Epithelial cell of esophagus (primary cell): ENCODE measurements around the gene DOCK9.

Experiments used
- DNase-seq: peaks from one replicate; pipeline ENCODE4 v3.0.0; 2010; ENCODE audit warnings: low read depth
- H3K4me3 ChIP-seq: 2 replicates; pipeline ENCODE4 v1.5.1; 2011; ENCODE audit warnings: mild to moderate bottlenecking, low read length, control low read depth
- CTCF ChIP-seq: IDR thresholded peaks from 2 replicates; pipeline ENCODE4 v1.5.1; 2011; ENCODE audit warnings: low read depth, mild to moderate bottlenecking, low read length, control low read depth, inconsistent platforms; ENCODE audit not compliant: insufficient read depth; ENCODE audit errors: missing control alignments

The DOCK9 gene

GRCh38 chr13:98977568-98978265, at the start of gene DOCK9:
DOCK9 (minus strand) TSS chr13:98978064; CDS start chr13:98977909, 155 bp downstream.
- H3K4me3 ChIP-seq = peak within 1 kb of the TSS; percentile 38
- peak; percentile 55 for DNase-seq
- TF ChIP-seq CTCF = no peak

- TF ChIP-seq CTCF = no peak
- no peak for DNase-seq
- H3K4me3 ChIP-seq = no peak overlapping the region
Observed at GRCh38 chr13:99027260-99027659, 49.4 kb upstream of the DOCK9 start.

- H3K4me3 ChIP-seq = no peak overlapping the region
- peak; percentile 63 for DNase-seq
- TF ChIP-seq CTCF = no peak
Observed at GRCh38 chr13:99022941-99023340, 45.1 kb upstream of the DOCK9 start.

GRCh38 chr13:99018418-99019180, 40.7 kb upstream of the DOCK9 start:
- no peak for TF ChIP-seq CTCF
- DNase-seq = peak; percentile 55

GRCh38 chr13:99015606-99016490, 38.0 kb upstream of the DOCK9 start:
- DNase-seq = peak; percentile 44
- TF ChIP-seq CTCF = no peak
- no peak overlapping the region for H3K4me3 ChIP-seq

More at GRCh38 chr13:99018418-99019180, 40.7 kb upstream of the DOCK9 start:
- H3K4me3 ChIP-seq = no peak overlapping the region

- no peak for TF ChIP-seq CTCF
- H3K4me3 ChIP-seq = no peak overlapping the region
- no peak for DNase-seq
Observed at GRCh38 chr13:99014522-99014921, 36.7 kb upstream of the DOCK9 start.
